ENCODE results near the gene TPST2. TPM values are rescaled to one million over a fixed set of nuclear protein-coding genes. Genes with fewer than 3 reads are reported as not detected.

Gene TPST2
- total and polyA plus RNA-seq, 2 of the 4 experiments (the other 2 are of a cell fraction), result 42.5 to 63.6 TPM

- Histone ChIP-seq H3K18ac (ENCODE audit: low read depth, low read length) (no peak overlapping the region), H2BK15ac (ENCODE audit: low read depth, low read length) (no peak overlapping the region), H2AK5ac (ENCODE audit: low read depth, low read length) (no peak overlapping the region), H3K4me2 (ENCODE audit: low read depth, low read length) (no peak overlapping the region), H3K4me1 (ENCODE audit: control insufficient read depth, insufficient read depth, low read length) (no peaks in the 10 kb centered on the region), H3K14ac (replicated peaks; ENCODE audit: low read depth, low read length) (no peak overlapping the region), H3K36me3 (ENCODE audit: control insufficient read depth, insufficient read depth, low read length) (peaks cover 22% of the 10 kb centered on the region), H2BK120ac (ENCODE audit: low read depth, low read length) (no peak overlapping the region), H3K9me1 (ENCODE audit: insufficient read depth, low read length) (peaks cover 5% of the 10 kb centered on the region), H3K79me1 (ENCODE audit: low read depth in 1 of 2, low read length in 2 of 2) (peaks cover 16 to 66% of the 10 kb centered on the region in 2 experiments), H2BK5ac (ENCODE audit: low read depth, low read length, poor library complexity, severe bottlenecking) (no peak overlapping the region), H3K27me3 (ENCODE audit: control insufficient read depth, insufficient read depth, low read length) (no peaks in the 10 kb centered on the region), H2BK20ac (ENCODE audit: low read depth, low read length) (no peak overlapping the region), H3K9me3 (ENCODE audit: control insufficient read depth, insufficient read depth, low read length) (no peaks in the 10 kb centered on the region), H4K91ac (ENCODE audit: insufficient read depth, low read depth, low read length) (no peak overlapping the region), H3K4me3 (ENCODE audit: insufficient read depth, low read depth, low read length) (no peak overlapping the region), H4K8ac (ENCODE audit: low read depth in 2 of 2, low read length in 2 of 2) (no peak overlapping the region), H4K5ac (ENCODE audit: low read depth, low read length) (no peak overlapping the region), H4K20me1 (ENCODE audit: insufficient read depth, low read length) (no peaks in the 10 kb centered on the region), H3K9ac (ENCODE audit: low read depth, low read length) (no peak overlapping the region), H3K27ac (ENCODE audit: insufficient read depth, low read length) (no peak overlapping the region), H3K23ac (ENCODE audit: low read depth, low read length) (no peak overlapping the region), H2AK9ac (replicated peaks; ENCODE audit: low read depth, low read length, poor library complexity) (no peak overlapping the region), H2AFZ (replicated peaks; ENCODE audit: low read length, poor library complexity) (no peak overlapping the region), H3K56ac (ENCODE audit: extremely low read depth, insufficient read depth, low read length) (no peak overlapping the region), H3K4ac (ENCODE audit: low read depth, low read length) (no peak overlapping the region)
- intact Hi-C loops (cut with micrococcal nuclease) (no loop called here), dilution Hi-C loops (cut with HindIII; ENCODE audit: low sequenced_read_pairs, unreplicated experiment) (no loop called here), in situ Hi-C loops (cut with MboI; ENCODE audit: low sequenced_read_pairs) (no loop called here)
- no TSS peak for BruUV-seq (replicated peaks)
- no peak for DNase-seq
- TF ChIP-seq CTCF (conservative IDR thresholded peaks at IDR 0.05; ENCODE audit: low read depth, low read length), result no peak
- TF ChIP-seq SMC3 (IDR thresholded peaks at IDR 0.05; ENCODE audit: low read depth, low read length), result no peak
- no peak for TF ChIP-seq RCOR1 (IDR thresholded peaks at IDR 0.05; ENCODE audit: insufficient replicate concordance, low read length)
- no peak for TF ChIP-seq MAFK (IDR thresholded peaks at IDR 0.05; ENCODE audit: low read depth, low read length)
- TF ChIP-seq, protein P1, sequence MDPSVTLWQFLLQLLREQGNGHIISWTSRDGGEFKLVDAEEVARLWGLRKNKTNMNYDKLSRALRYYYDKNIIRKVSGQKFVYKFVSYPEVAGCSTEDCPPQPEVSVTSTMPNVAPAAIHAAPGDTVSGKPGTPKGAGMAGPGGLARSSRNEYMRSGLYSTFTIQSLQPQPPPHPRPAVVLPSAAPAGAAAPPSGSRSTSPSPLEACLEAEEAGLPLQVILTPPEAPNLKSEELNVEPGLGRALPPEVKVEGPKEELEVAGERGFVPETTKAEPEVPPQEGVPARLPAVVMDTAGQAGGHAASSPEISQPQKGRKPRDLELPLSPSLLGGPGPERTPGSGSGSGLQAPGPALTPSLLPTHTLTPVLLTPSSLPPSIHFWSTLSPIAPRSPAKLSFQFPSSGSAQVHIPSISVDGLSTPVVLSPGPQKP (IDR thresholded peaks at IDR 0.05; ENCODE audit: borderline replicate concordance, low read depth, low read length), result no peak
- TF ChIP-seq CHD1 (IDR thresholded peaks at IDR 0.05; ENCODE audit: low read depth, low read length), result no peak
- no peak for TF ChIP-seq FOS (IDR thresholded peaks at IDR 0.05; ENCODE audit: low read depth, low read length)
- TF ChIP-seq RAD21 (IDR thresholded peaks at IDR 0.05; ENCODE audit: low read length), result no peak
- TF ChIP-seq POLR2A (IDR thresholded peaks at IDR 0.05; ENCODE audit: low read depth, low read length), result no peak
- no peak for TF ChIP-seq MXI1 (IDR thresholded peaks at IDR 0.05; ENCODE audit: borderline replicate concordance, low read depth, low read length)
- no peak for TF ChIP-seq NFE2L2 (IDR thresholded peaks at IDR 0.05; ENCODE audit: low read depth, low read length)
- TF ChIP-seq USF2 (IDR thresholded peaks at IDR 0.05; ENCODE audit: low read depth, low read length), result no peak
- no peak for TF ChIP-seq BHLHE40 (IDR thresholded peaks at IDR 0.05; ENCODE audit: low read depth, low read length)
- no peak for TF ChIP-seq RFX5 (IDR thresholded peaks at IDR 0.05; ENCODE audit: low read depth, low read length)
- TF ChIP-seq CEBPB (IDR thresholded peaks at IDR 0.05; ENCODE audit: low read depth, low read length), result no peak
- no peak for TF ChIP-seq MAZ (IDR thresholded peaks at IDR 0.05; ENCODE audit: borderline replicate concordance, low read depth, low read length)
- ChIA-PET POLR2A (ENCODE audit: unreplicated experiment) (no interaction called here), CTCF (interaction anchor here (0.5 kb wide), 1 partner anchor 177 kb away, joined by 3 read pairs; no protein-coding TSS in a partner anchor)
- WGBS, 2 experiments (ENCODE audit: extremely low coverage in 2 of 2, insufficient read length in 1 of 2), result 93% methylated on average over 15 of the region's 47 CpGs; no CpG with 5 or more reads in 1 of the 2 experiments
- ATAC-seq (ENCODE audit: low read depth), result no peak
These were observed 48.6 kb downstream of the TPST2 start for GRCh38 chr22:26541167-26541819.
